Upper lobe of left lung (tissue), 6 donors: Measurements from ENCODE around the gene ABCF1. TPM values are rescaled to one million over a fixed set of nuclear protein-coding genes. Genes with fewer than 3 reads are reported as not detected.

Experiments used
- ATAC-seq, 2 donors: fragments of 200-7000 bp; cut with Tn5 transposase; one replicate each; pipeline ENCODE4 v1.9.1; 2022; ENCODE audit warnings: mild to moderate bottlenecking in 2 of 2, moderate library complexity in 2 of 2; ENCODE audit not compliant: low FRiP score in 2 of 2
- DNase-seq, 2 donors: peaks; one replicate each; pipeline ENCODE4 v3.0.0-alpha.2; 2019 to 2020
- H3K27ac ChIP-seq, 4 donors: fragments of 200-600 bp; sonication (generic); one replicate each; pipeline ENCODE4 v1.5.1; 2016 to 2019
- H3K27me3 ChIP-seq, 4 donors: fragments of 200-600 bp; sonication (generic); one replicate each; pipeline ENCODE4 v1.5.1; 2017 to 2019
- H3K36me3 ChIP-seq, 4 donors: fragments of 200-600 bp; sonication (generic); one replicate each; pipeline ENCODE4 v1.5.1; 2016 to 2019
- H3K4me1 ChIP-seq, 4 donors: fragments of 200-600 bp; sonication (generic); one replicate each; pipeline ENCODE4 v1.5.1; 2018 to 2019
- H3K4me3 ChIP-seq, 4 donors: fragments of 200-600 bp; sonication (generic); one replicate each; pipeline ENCODE4 v1.5.1; 2017 to 2019; ENCODE audit warnings: mild to moderate bottlenecking in 2 of 4, moderate library complexity in 1 of 4
- H3K9me3 ChIP-seq, 4 donors: fragments of 200-600 bp; sonication (generic); one replicate each; pipeline ENCODE4 v1.5.1; 2018 to 2019
- EP300 ChIP-seq, 4 donors: sonication (generic); formaldehyde crosslinking; IDR thresholded peaks; one replicate each; pipeline ENCODE4 v1.5.1; 2017; ENCODE audit warnings: antibody characterized with exemption in 4 of 4, control low read depth in 2 of 4
- POLR2A ChIP-seq, 4 donors: fragments of 450-650 bp; IDR thresholded peaks; one replicate each; pipeline ENCODE4 v1.5.1; 2016 to 2017; ENCODE audit warnings: antibody characterized with exemption in 4 of 4, mild to moderate bottlenecking in 2 of 4
- POLR2AphosphoS5 ChIP-seq, 2 donors: sonication (generic); formaldehyde crosslinking; IDR thresholded peaks; one replicate each; pipeline ENCODE4 v1.5.1; 2017; ENCODE audit warnings: antibody characterized with exemption in 2 of 2
- WGBS, 2 donors: methylation state at CpG; one replicate each; pipeline ENCODE4 v1.1.5; 2017 to 2018; 5-methylcytosine and 5-hydroxymethylcytosine counted together
- small RNA-seq, 4 donors: library from RNA; depleted of rRNA; stranded (forward); fragments of <200 nt; gene quantifications; one replicate each; pipeline ENCODE3, GENCODE V24; 2016
- total RNA-seq, 6 donors: library from RNA; depleted of rRNA in 4 of 6; stranded (reverse); fragments of >200 nt in 4 of 6; gene quantifications; one replicate each; pipeline versions ENCODE4 v1.1.0 to v1.2.1, GENCODE V29; 2016 to 2021
- TF ChIP-seq, protein P1 (sequence below), 6 experiments: fragments of 450-650 bp in 4 of 6; fragments of 200-600 bp in 2 of 6; sonication (generic) in 2 of 6; IDR thresholded peaks; one replicate each; pipeline ENCODE4 v1.5.1; 2016 to 2019; ENCODE audit warnings: antibody characterized with exemption in 6 of 6
- donor health status: DM: no; HTN: no; CAD: no; lungs with moderate emphysema.
- donor health status: DM: no; HTN: yes; CAD: no; lungs with severe emphysema.

ABCF1 gene
- total RNA-seq, 6 donors from 2014 or later: 41.2 to 57.6 (median 52.9) TPM

DNA sequence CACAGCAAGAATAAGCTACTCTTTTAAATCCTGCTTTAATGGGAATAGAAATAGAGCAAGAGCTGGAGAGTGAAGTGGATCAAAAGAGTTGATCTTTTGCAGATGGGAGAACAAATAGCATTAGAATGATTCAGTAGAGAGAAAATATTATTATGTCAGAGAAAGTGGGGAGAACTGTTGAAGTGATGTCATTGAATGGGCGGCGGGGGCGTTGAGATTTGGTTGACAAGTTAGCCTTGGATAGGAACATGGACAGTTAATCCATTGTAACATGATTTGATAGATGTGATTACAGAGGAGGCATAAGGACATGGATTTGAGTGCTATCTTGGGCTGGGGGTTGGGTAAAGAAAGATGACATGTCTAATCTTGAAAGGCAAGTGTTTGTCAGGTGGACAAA lies 64.6 kb downstream of the ABCF1 start:
- no peak for DNase-seq
- 89 to 96% methylated on average over 3 of the region's 3 CpGs for WGBS, 2 donors
- Histone ChIP-seq H3K27ac (no peak overlapping the region), H3K4me1 (no peaks in the 10 kb centered on the region), H3K9me3 (no peaks in the 10 kb centered on the region), H3K4me3 (no peak overlapping the region), H3K27me3 (no peaks in the 10 kb centered on the region), H3K36me3 (peaks cover 6 to 35% (median 17%) of the 10 kb centered on the region in 4 donors)
- TF ChIP-seq, protein P1, sequence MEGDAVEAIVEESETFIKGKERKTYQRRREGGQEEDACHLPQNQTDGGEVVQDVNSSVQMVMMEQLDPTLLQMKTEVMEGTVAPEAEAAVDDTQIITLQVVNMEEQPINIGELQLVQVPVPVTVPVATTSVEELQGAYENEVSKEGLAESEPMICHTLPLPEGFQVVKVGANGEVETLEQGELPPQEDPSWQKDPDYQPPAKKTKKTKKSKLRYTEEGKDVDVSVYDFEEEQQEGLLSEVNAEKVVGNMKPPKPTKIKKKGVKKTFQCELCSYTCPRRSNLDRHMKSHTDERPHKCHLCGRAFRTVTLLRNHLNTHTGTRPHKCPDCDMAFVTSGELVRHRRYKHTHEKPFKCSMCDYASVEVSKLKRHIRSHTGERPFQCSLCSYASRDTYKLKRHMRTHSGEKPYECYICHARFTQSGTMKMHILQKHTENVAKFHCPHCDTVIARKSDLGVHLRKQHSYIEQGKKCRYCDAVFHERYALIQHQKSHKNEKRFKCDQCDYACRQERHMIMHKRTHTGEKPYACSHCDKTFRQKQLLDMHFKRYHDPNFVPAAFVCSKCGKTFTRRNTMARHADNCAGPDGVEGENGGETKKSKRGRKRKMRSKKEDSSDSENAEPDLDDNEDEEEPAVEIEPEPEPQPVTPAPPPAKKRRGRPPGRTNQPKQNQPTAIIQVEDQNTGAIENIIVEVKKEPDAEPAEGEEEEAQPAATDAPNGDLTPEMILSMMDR (IDR thresholded peaks at IDR 0.05): no peak
- no peak for TF ChIP-seq POLR2A (IDR thresholded peaks at IDR 0.05)
- TF ChIP-seq POLR2AphosphoS5 (IDR thresholded peaks at IDR 0.05): no peak
- TF ChIP-seq EP300 (IDR thresholded peaks at IDR 0.05): no peak
- ATAC-seq: no peak

DNA sequence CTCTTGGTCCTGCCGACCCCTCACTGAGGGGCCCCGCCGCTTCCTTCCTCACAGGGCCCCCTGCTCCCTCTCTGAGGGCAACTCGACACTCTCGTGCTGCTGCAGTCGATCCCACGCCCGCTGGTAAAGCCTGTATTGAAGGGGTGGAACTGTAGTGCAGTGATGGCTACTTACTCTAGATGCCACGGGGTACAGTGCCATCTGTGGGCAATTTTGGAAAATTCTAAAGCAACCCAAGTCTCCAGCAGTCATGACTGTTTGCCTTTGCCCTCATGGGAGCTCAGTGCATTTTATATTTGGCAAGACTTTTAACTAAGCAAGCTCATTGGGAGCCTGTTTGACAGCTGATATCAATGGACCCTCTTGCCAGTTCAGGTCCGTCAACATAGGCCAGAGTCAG lies 69.2 kb downstream of the ABCF1 start:
- peak in 1 of 2 donors; percentile 27 for DNase-seq
- no peak overlapping the region for H3K27ac ChIP-seq
- H3K36me3 ChIP-seq: peaks cover 0 to 37% (median 19%) of the 10 kb centered on the region in 4 donors
- ATAC-seq: no peak
- no peak for TF ChIP-seq POLR2AphosphoS5 (IDR thresholded peaks at IDR 0.05)
- no peak for TF ChIP-seq EP300 (IDR thresholded peaks at IDR 0.05)
- TF ChIP-seq POLR2A (IDR thresholded peaks at IDR 0.05): no peak
- TF ChIP-seq, protein P1 (IDR thresholded peaks at IDR 0.05): no peak
- no peaks in the 10 kb centered on the region for H3K27me3 ChIP-seq
- no peaks in the 10 kb centered on the region for H3K9me3 ChIP-seq
- H3K4me3 ChIP-seq: no peak overlapping the region
- H3K4me1 ChIP-seq: no peaks in the 10 kb centered on the region
- WGBS, 2 donors: 77 to 84% methylated on average over 9 to 10 of the region's 10 CpGs

DNA sequence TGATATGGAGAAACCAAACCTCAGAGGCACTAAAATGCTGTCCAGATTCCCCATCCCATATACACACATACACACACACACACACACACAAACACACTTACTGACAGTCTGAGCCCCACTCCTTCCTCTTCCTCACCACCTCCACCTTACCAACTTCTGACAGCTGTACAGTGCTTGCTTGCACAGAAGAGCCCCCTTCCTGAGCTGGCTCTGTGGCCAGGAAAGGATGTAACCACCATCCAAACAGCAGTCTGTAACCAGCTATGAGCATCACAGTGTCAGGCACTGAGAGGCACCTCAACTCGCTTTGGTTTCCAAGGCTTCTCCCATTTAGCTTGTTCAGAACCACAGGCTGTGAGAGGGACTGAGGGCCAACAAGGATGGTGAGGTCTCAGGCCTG lies 69.8 kb downstream of the ABCF1 start:
- DNase-seq: no peak
- no peak overlapping the region for H3K27ac ChIP-seq
- H3K36me3 ChIP-seq: peaks cover 0 to 38% (median 19%) of the 10 kb centered on the region in 4 donors
- H3K27me3 ChIP-seq: no peaks in the 10 kb centered on the region
- TF ChIP-seq, protein P1 (IDR thresholded peaks at IDR 0.05): no peak
- TF ChIP-seq EP300 (IDR thresholded peaks at IDR 0.05) (no peak), POLR2A (IDR thresholded peaks at IDR 0.05) (no peak), POLR2AphosphoS5 (IDR thresholded peaks at IDR 0.05) (no peak)
- ATAC-seq: no peak
- no peak overlapping the region for H3K4me3 ChIP-seq
- 79 to 86% methylated on average over 1 of the region's 1 CpG for WGBS, 2 donors
- no peaks in the 10 kb centered on the region for H3K9me3 ChIP-seq
- peaks cover 0 to 6% (median 1%) of the 10 kb centered on the region in 4 donors for H3K4me1 ChIP-seq

Small RNA genes lying within 50 kb of the gene (small RNA-seq; reads per million reads assigned to genes)
- gene MIR877: 1.5 to 12.6 (median 6.1) reads per million in 4 donors

Other genes starting within 250 kb of the ABCF1 start
- 10 to 100 TPM; 12.2 to 23.3 (median 16.2) TPM for gene TRIM39, start 244.5 kb upstream of the ABCF1 start, total RNA-seq
- 10 to 100 TPM; 34.6 to 72.4 (median 45.5) TPM for gene RPP21, start 226.3 kb upstream of the ABCF1 start, total RNA-seq
- gene HLA-E, start 81.9 kb upstream of the ABCF1 start, total RNA-seq: 1,000 to 10,000 TPM in 2 of 6 donors, 100 to 1,000 TPM in 4; 553 to 1,296 (median 975) TPM
- gene GNL1, start 15.0 kb upstream of the ABCF1 start, total RNA-seq: 10 to 100 TPM; 30.4 to 60.6 (median 51.2) TPM
- gene PRR3, start 14.1 kb upstream of the ABCF1 start, total RNA-seq: 10 to 100 TPM in 1 of 6 donors, 1 to 10 TPM in 5; 6.0 to 13.6 (median 7.0) TPM
- 10 to 100 TPM; 32.0 to 72.1 (median 50.7) TPM for gene PPP1R10, start 45.8 kb downstream of the ABCF1 start, total RNA-seq
- 10 to 100 TPM; 23.0 to 62.5 (median 45.7) TPM for gene MRPS18B, start 46.4 kb downstream of the ABCF1 start, total RNA-seq
- 10 to 100 TPM in 1 of 6 donors, 1 to 10 TPM in 5; 3.1 to 36.7 (median 6.2) TPM for gene ATAT1, start 55.4 kb downstream of the ABCF1 start, total RNA-seq
- gene C6orf136, start 75.7 kb downstream of the ABCF1 start, total RNA-seq: 10 to 100 TPM in 5 of 6 donors, 1 to 10 TPM in 1; 8.8 to 57.6 (median 15.2) TPM
- gene DHX16, start 101.6 kb downstream of the ABCF1 start, total RNA-seq: 10 to 100 TPM; 28.1 to 60.8 (median 31.8) TPM
- 100 to 1,000 TPM in 1 of 6 donors, 10 to 100 TPM in 5; 23.5 to 103 (median 60.8) TPM for gene PPP1R18, start 115.2 kb downstream of the ABCF1 start, total RNA-seq
- gene NRM, start 119.5 kb downstream of the ABCF1 start, total RNA-seq: 10 to 100 TPM in 1 of 6 donors, 1 to 10 TPM in 5; 3.3 to 13.4 (median 7.2) TPM
- gene MDC1, start 145.8 kb downstream of the ABCF1 start, total RNA-seq: 10 to 100 TPM; 13.5 to 33.5 (median 24.2) TPM
- 100 to 1,000 TPM in 4 of 6 donors, 10 to 100 TPM in 2; 71.2 to 347 (median 149) TPM for gene TUBB, start 148.9 kb downstream of the ABCF1 start, total RNA-seq
- 100 to 1,000 TPM; 133 to 212 (median 143) TPM for gene FLOT1, start 171.2 kb downstream of the ABCF1 start, total RNA-seq
- gene IER3, start 173.1 kb downstream of the ABCF1 start, total RNA-seq: 10 to 100 TPM in 4 of 6 donors, 1 to 10 TPM in 2; 4.2 to 61.1 (median 19.8) TPM